Measurements from ENCODE around the gene TUBGCP2.
A peak's percentile ranks its signal among the peaks of the same experiment; 100 is the strongest.
"Not testable (repeated sequence)": the region's sequence is repeated elsewhere in the genome, so short reads cannot be mapped to it uniquely, and the experiment has no call there.

The TUBGCP2 gene

DNA sequence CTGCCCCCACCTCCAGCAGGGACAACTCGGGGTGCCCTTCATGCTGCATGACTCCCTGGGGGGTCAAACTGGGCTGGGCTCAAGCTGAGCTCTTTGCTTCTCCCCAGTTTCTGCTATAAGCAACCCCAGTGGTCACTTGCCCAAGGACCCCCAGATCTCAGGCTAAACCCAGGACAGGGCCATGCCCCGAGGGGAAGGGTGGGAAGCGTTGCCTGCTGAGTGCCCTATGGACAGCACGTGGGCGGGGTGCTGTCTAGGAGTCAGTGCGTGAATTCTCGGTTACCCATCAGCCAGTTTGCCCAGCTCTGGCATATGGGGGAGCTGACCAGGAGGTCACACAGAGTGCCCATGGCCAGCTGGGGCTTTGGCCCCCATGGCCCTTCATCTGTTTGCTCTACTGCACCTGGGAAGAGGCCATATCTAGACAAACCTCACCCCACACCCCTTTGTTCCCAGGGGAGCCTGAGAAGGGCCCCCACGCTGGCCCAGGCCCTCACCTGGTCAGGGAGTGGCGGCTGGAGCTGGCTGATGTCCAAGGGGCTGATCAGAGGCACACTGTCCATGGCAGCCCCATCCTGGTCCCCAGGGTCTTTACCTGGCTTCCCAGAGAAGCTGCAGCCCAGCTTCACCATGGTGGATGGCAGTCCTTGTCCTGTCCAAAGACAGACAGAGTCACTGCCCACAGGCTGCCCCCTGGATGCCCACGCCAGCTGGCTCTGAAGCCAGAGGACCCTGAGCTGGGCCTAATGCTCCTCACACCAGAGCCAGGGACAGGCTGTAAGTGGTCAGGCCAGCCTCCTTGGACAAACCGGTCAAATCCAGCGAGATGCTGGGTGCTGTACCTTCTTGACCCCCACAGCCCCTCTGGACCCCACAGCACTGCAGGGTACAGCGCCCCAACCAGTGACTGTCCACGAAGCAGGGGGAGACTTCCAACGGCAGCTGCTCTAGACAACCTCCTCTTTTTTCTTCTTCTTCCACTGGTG lies 20.0 kb upstream of the TUBGCP2 start:
- Histone ChIP-seq H3K4me3 (ENCODE audit: low read depth in 1 of 2, low read length in 2 of 2) (no peak overlapping the region), H3K27ac (ENCODE audit: low read depth, low read length) (no peak overlapping the region), H3K9ac (ENCODE audit: low read length) (no peak overlapping the region), H3K4me1 (ENCODE audit: insufficient read depth, low read length) (peaks cover 12% of the 10 kb centered on the region), H3K36me3 (ENCODE audit: insufficient read depth, low read length) (no peaks in the 10 kb centered on the region), H3K27me3 (ENCODE audit: control insufficient read depth in 1 of 2, insufficient read depth in 2 of 2, low read length in 2 of 2) (peaks cover 54 to 80% of the 10 kb centered on the region in 2 donors), H3K9me3 (ENCODE audit: low read length) (no peaks in the 10 kb centered on the region)

- Histone ChIP-seq H3K4me3 (ENCODE audit: low read depth in 1 of 2, low read length in 2 of 2) (no peak overlapping the region), H3K27ac (ENCODE audit: low read depth, low read length) (no peak overlapping the region), H3K9me3 (ENCODE audit: low read length) (no peaks in the 10 kb centered on the region), H3K36me3 (ENCODE audit: insufficient read depth, low read length) (no peaks in the 10 kb centered on the region), H3K27me3 (ENCODE audit: control insufficient read depth in 1 of 2, insufficient read depth in 2 of 2, low read length in 2 of 2) (peaks cover 53 to 78% of the 10 kb centered on the region in 2 donors), H3K9ac (ENCODE audit: low read length) (no peak overlapping the region), H3K4me1 (ENCODE audit: insufficient read depth, low read length) (peaks cover 12% of the 10 kb centered on the region)
Measured at GRCh38 chr10:133327651-133328357, 19.1 kb upstream of the TUBGCP2 start.

DNA sequence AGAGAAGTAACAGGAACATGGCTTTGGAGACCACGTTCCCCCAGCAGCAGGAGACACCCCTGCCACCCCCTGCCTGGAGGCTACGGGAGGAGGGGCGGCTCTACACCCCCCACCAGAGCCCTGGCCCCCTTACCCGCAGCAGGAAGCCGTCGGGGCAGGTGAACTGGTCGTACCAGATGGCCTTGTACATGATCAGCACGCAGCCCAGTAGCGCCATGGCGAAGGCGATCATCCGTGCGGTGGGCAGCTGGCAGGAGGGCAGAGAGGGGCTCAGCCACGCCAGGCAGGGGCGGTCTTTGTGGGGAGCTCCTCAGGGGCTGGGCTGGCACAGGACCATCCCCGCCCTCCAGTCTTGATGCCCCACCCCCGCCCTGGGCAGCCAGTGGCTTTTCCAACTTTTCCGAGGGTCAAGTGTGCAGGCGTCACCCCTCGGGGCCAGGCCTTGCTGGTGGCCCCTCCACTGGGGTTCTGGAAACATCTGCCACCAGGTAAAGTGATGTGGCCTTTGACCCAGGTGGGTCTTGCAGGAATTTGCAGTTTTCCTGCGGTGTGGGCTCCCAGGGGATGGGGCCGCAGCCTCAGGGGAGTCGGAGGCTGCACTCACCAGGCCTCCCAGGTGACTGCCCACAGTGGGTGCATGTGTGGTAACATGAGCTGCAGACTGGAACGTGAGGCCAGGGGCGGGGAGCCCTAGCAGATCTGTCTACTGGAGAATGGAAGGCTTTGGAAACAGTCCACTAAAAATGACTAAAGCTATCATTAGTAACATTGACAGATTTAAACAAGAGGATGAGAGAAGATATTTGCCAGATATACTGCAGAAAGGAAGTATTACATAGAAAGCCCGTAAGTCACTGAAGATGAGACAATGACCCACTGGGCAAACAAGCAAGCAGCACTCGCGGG lies 18.3 kb upstream of the TUBGCP2 start:
- Histone ChIP-seq H3K9ac (ENCODE audit: low read length) (no peak overlapping the region), H3K4me3 (ENCODE audit: low read depth in 1 of 2, low read length in 2 of 2) (no peak overlapping the region), H3K27ac (ENCODE audit: low read depth, low read length) (no peak overlapping the region), H3K36me3 (ENCODE audit: insufficient read depth, low read length) (no peaks in the 10 kb centered on the region), H3K27me3 (ENCODE audit: control insufficient read depth in 1 of 2, insufficient read depth in 2 of 2, low read length in 2 of 2) (peaks cover 44 to 70% of the 10 kb centered on the region in 2 donors), H3K9me3 (ENCODE audit: low read length) (no peaks in the 10 kb centered on the region), H3K4me1 (ENCODE audit: insufficient read depth, low read length) (peaks cover 12% of the 10 kb centered on the region)

DNA sequence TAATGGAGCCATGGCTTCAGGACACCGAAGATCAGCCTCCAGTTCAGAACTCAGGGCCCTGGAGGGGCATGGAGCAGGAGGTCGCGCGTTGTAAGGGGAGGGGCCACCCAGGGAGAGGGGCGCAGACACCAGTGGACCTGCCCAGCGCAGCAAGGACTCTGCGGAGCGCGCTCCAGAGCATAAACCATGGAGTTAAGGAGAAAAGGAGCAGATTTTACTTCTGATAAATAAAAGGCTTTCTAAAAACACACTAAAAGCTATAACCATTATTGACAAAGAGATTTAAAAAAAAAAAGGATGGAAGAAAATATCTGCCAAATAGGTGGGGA lies 17.5 kb upstream of the TUBGCP2 start:
- no peak overlapping the region for H3K9ac ChIP-seq (ENCODE audit: low read length)
- H3K27ac ChIP-seq (ENCODE audit: low read depth, low read length), result no peak overlapping the region
- H3K4me1 ChIP-seq (ENCODE audit: insufficient read depth, low read length), result peaks cover 12% of the 10 kb centered on the region
- H3K4me3 ChIP-seq (ENCODE audit: low read depth in 1 of 2, low read length in 2 of 2), result peak overlapping the region in 1 of 2 donors; percentile 26
- peaks cover 40 to 62% of the 10 kb centered on the region in 2 donors for H3K27me3 ChIP-seq (ENCODE audit: control insufficient read depth in 1 of 2, insufficient read depth in 2 of 2, low read length in 2 of 2)
- no peaks in the 10 kb centered on the region for H3K36me3 ChIP-seq (ENCODE audit: insufficient read depth, low read length)
- H3K9me3 ChIP-seq (ENCODE audit: low read length), result no peaks in the 10 kb centered on the region

DNA sequence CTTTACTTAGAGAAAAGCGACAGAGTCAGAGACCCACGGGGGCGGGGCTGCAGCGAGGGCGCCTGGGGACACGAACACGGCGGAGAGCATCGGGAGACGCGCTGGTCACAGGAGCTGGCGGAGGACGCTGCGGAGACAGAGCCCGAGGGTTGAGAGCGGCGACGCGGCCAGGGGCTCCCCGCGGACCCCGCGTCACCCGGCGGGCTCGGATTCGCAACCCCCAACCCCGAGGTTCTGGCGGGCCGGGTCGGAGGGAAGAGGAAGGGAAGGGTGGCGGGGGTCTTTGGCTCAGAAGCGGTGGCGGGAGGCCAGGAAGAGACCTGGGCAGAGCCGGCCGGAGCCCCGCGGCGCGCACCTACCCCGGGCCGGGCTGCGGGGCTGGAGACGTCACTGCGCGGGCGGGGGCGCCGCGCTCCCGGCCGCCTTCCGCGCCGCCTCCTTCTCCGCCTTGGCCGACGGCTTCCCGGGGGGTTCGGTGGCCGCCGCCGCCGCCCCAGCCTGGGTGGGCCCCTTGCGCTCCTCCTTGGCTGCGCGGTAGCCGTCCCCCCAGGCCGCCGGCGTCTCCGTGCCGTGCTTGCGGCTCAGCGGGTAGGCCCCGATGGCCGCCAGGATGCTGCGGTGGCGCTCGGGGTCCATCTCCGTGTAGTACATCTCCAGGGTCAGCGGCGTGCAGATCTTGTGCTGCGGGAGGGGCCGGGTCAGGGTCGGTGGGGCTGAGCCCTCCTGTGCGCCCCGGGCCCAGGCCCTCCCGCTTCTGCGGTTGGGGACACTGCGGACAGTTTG lies 17.0 kb upstream of the TUBGCP2 start:
- peaks cover 12% of the 10 kb centered on the region for H3K4me1 ChIP-seq (ENCODE audit: insufficient read depth, low read length)
- H3K27ac ChIP-seq (ENCODE audit: low read depth, low read length), result no peak overlapping the region
- peak overlapping the region in 1 of 2 donors; percentile 26 for H3K4me3 ChIP-seq (ENCODE audit: low read depth in 1 of 2, low read length in 2 of 2)
- no peaks in the 10 kb centered on the region for H3K9me3 ChIP-seq (ENCODE audit: low read length)
- peaks cover 36 to 56% of the 10 kb centered on the region in 2 donors for H3K27me3 ChIP-seq (ENCODE audit: control insufficient read depth in 1 of 2, insufficient read depth in 2 of 2, low read length in 2 of 2)
- no peak overlapping the region for H3K9ac ChIP-seq (ENCODE audit: low read length)
- H3K36me3 ChIP-seq (ENCODE audit: insufficient read depth, low read length), result no peaks in the 10 kb centered on the region

GRCh38 chr10:133324857-133325260 lies 16.2 kb upstream of the TUBGCP2 start:
- Histone ChIP-seq H3K9me3 (ENCODE audit: low read length) (no peaks in the 10 kb centered on the region), H3K4me3 (ENCODE audit: low read depth in 1 of 2, low read length in 2 of 2) (no peak overlapping the region), H3K27me3 (ENCODE audit: control insufficient read depth in 1 of 2, insufficient read depth in 2 of 2, low read length in 2 of 2) (peaks cover 36 to 52% of the 10 kb centered on the region in 2 donors), H3K36me3 (ENCODE audit: insufficient read depth, low read length) (no peaks in the 10 kb centered on the region), H3K27ac (ENCODE audit: low read depth, low read length) (no peak overlapping the region), H3K4me1 (ENCODE audit: insufficient read depth, low read length) (peaks cover 11% of the 10 kb centered on the region), H3K9ac (ENCODE audit: low read length) (no peak overlapping the region)

- Histone ChIP-seq H3K9ac (ENCODE audit: low read length) (no peak overlapping the region), H3K27me3 (ENCODE audit: control insufficient read depth in 1 of 2, insufficient read depth in 2 of 2, low read length in 2 of 2) (peaks cover 33 to 51% of the 10 kb centered on the region in 2 donors), H3K9me3 (ENCODE audit: low read length) (no peaks in the 10 kb centered on the region), H3K27ac (ENCODE audit: low read depth, low read length) (no peak overlapping the region), H3K36me3 (ENCODE audit: insufficient read depth, low read length) (no peaks in the 10 kb centered on the region), H3K4me1 (ENCODE audit: insufficient read depth, low read length) (peaks cover 6% of the 10 kb centered on the region), H3K4me3 (ENCODE audit: low read depth in 1 of 2, low read length in 2 of 2) (no peak overlapping the region)
Measured at GRCh38 chr10:133324198-133324792, 15.6 kb upstream of the TUBGCP2 start.

GRCh38 chr10:133322064-133322709 lies 13.5 kb upstream of the TUBGCP2 start:
- H3K9ac ChIP-seq (ENCODE audit: low read length); H3K4me1 ChIP-seq (ENCODE audit: insufficient read depth, low read length); H3K36me3 ChIP-seq (ENCODE audit: insufficient read depth, low read length); H3K9me3 ChIP-seq (ENCODE audit: low read length); H3K27ac ChIP-seq (ENCODE audit: low read depth, low read length); H3K4me3 ChIP-seq (ENCODE audit: low read depth in 1 of 2, low read length in 2 of 2): not testable (repeated sequence)
- peaks cover 13 to 39% of the 10 kb centered on the region in 2 donors for H3K27me3 ChIP-seq (ENCODE audit: control insufficient read depth in 1 of 2, insufficient read depth in 2 of 2, low read length in 2 of 2)

GRCh38 chr10:133320852-133321422 lies 12.3 kb upstream of the TUBGCP2 start:
- not testable (repeated sequence) for H3K36me3 ChIP-seq (ENCODE audit: insufficient read depth, low read length); H3K4me1 ChIP-seq (ENCODE audit: insufficient read depth, low read length); H3K4me3 ChIP-seq (ENCODE audit: low read depth in 1 of 2, low read length in 2 of 2); H3K9ac ChIP-seq (ENCODE audit: low read length); H3K9me3 ChIP-seq (ENCODE audit: low read length); H3K27ac ChIP-seq (ENCODE audit: low read depth, low read length)
- H3K27me3 ChIP-seq (ENCODE audit: control insufficient read depth in 1 of 2, insufficient read depth in 2 of 2, low read length in 2 of 2), result peaks cover under 1 to 26% of the 10 kb centered on the region in 2 donors
